GM19438 (cell line): Measurements from ENCODE around the gene KLF8.

ENCODE experiments used
- ATAC-seq: cut with Tn5 transposase; IDR thresholded peaks from one replicate; pipeline ENCODE4 v1.9.1; 2021; ENCODE audit warnings: low read depth; ENCODE audit not compliant: unreplicated experiment

KLF8 gene

GRCh38 chrX:56308726-56309125 lies 76.6 kb downstream of the KLF8 start:
- ATAC-seq = no peak

DNA sequence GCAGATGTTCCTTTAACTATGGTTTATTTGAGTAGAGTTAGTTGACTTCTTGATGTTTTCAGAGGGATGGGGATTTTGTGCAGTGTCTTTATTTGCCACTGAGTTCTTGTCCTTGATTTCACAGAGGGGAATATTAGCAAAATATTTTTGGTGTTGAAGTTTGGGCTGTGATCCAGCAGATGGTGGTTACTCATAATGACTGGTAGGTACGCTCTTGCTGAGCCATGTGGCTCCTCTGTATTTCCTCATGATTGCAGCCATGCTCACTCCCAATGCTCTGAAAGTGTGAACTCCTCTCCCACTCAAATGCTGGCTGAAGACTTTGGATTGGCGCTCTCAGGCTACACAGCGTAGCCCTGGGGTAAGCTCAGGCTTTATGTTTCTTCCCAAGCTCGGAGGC lies 77.7 kb downstream of the KLF8 start:
- ATAC-seq = no peak

DNA sequence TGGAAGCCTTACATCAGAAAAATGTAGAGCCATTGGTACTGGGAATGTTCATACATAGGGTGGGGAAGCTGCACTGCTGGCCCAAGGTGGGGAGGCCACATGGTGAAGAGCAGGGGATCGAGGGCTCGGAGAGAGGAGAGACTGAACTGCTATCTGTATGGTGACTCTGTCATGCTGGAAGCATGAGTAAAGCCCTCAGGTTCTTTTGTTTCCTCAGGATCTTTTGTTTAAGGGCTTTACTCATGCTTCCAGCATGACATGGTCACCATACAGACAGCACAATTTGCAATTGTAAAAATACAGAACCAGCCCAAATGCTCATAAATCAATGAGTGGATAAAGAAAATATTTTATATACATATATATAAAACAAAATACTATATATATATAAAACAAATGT lies 78.4 kb downstream of the KLF8 start:
- no peak for ATAC-seq

- ATAC-seq = no peak
Observed at GRCh38 chrX:56313308-56313707, 81.2 kb downstream of the KLF8 start.

- ATAC-seq = no peak
Observed at GRCh38 chrX:56314334-56314733, 82.2 kb downstream of the KLF8 start.

DNA sequence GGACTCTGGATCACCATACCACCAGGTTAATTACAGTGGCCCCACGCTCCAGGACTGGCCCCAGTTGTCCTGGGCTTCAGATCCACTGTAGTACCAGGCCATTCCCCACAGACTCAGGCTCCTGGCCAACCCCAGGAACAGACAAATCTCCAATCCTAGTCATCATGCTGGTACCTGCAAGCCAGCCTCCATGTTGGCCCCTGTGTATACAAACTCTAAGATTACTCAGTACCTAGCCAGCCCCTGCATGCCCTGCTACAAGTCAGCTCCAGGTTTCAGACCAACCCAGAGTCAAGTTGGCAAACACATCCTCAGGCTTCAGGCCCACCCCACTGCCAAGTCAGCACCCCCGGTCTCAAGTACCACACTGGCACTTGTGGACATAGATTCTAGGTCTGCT lies 85.9 kb downstream of the KLF8 start:
- ATAC-seq = no peak

DNA sequence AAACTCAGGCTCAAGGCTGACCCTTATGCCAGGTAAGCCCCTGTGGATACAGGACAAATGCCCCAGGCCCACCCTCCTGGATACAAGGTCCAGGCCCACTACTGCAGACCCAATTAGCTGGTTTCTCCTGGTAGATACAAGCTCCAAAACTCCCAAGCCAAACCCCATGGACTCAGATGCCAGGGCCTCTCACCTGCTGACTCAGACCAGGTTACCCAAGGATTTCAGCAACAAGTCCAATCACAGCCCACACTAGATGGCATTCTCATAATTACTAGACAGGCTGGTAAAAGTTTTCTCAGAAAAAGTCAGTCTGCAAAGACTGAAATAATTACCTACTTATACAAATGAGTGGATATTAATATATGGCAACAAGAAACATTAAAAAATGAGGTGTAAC lies 87.0 kb downstream of the KLF8 start:
- no peak for ATAC-seq
